ENCODE data around the gene FBXO15. TPM values are rescaled to one million over a fixed set of nuclear protein-coding genes. Genes with fewer than 3 reads are reported as not detected.

Gene FBXO15
- total RNA-seq, 1 donor from 2014 or later: 0.57 TPM

DNA sequence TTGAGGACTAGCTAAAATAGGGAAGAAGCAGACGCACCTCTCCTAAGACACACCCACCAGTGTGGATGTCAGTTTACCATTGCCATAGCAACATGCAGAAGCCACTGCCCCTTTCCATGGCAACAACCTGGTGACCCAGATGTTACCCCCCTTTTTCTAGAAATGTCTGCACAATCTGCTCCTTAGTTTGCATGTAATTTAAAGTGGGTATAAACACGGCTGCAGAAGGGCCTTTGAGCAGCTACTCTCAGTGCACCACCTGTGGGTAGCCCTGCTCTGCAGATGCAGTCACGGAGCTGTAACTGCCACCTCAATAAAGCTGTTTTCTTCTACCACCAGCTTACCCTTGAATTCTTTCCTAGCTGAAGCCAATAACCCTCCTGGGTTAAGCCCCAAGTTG is 87.1 kb downstream of the FBXO15 start:
- no peak overlapping the region for H3K4me3 Mint-ChIP-seq (ENCODE audit: unreplicated experiment)
- H3K36me3 Mint-ChIP-seq (ENCODE audit: low read depth): no peaks in the 10 kb centered on the region
- peaks cover 2% of the 10 kb centered on the region for H3K27me3 Mint-ChIP-seq (ENCODE audit: low read depth)
- DNase-seq (ENCODE audit: low spot score): no peak
- H3K9me3 Mint-ChIP-seq (ENCODE audit: low read depth): peaks cover 22% of the 10 kb centered on the region
- no peaks in the 10 kb centered on the region for H3K4me1 Mint-ChIP-seq (ENCODE audit: low read depth)
- H3K27ac Mint-ChIP-seq (ENCODE audit: unreplicated experiment): no peak overlapping the region
- TF ChIP-seq, protein P1, sequence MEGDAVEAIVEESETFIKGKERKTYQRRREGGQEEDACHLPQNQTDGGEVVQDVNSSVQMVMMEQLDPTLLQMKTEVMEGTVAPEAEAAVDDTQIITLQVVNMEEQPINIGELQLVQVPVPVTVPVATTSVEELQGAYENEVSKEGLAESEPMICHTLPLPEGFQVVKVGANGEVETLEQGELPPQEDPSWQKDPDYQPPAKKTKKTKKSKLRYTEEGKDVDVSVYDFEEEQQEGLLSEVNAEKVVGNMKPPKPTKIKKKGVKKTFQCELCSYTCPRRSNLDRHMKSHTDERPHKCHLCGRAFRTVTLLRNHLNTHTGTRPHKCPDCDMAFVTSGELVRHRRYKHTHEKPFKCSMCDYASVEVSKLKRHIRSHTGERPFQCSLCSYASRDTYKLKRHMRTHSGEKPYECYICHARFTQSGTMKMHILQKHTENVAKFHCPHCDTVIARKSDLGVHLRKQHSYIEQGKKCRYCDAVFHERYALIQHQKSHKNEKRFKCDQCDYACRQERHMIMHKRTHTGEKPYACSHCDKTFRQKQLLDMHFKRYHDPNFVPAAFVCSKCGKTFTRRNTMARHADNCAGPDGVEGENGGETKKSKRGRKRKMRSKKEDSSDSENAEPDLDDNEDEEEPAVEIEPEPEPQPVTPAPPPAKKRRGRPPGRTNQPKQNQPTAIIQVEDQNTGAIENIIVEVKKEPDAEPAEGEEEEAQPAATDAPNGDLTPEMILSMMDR (IDR thresholded peaks at IDR 0.05): no peak

DNA sequence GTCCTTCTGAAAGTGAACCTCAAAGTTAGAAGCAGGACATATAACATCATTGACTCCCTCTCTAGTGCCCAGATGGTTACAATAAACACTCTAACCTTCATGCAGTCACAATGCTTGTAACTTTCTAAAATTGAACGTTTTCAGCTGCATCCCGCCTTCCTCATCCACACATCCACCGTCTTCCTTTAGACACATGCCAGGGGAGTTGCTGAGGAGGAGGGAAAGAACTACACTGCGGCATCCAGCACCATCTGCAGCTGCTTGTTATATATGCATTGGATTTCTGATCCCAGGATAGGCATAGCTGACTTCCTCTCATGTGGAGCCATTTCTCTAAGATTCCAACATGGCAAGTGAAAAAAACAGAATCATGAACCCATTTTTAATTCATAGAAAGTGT is 96.8 kb downstream of the FBXO15 start:
- no peaks in the 10 kb centered on the region for H3K27me3 Mint-ChIP-seq (ENCODE audit: low read depth)
- H3K27ac Mint-ChIP-seq (ENCODE audit: unreplicated experiment): no peak overlapping the region
- H3K9me3 Mint-ChIP-seq (ENCODE audit: low read depth): peaks cover 11% of the 10 kb centered on the region
- H3K4me1 Mint-ChIP-seq (ENCODE audit: low read depth): no peaks in the 10 kb centered on the region
- TF ChIP-seq, protein P1 (IDR thresholded peaks at IDR 0.05): no peak
- H3K4me3 Mint-ChIP-seq (ENCODE audit: unreplicated experiment): no peak overlapping the region
- no peaks in the 10 kb centered on the region for H3K36me3 Mint-ChIP-seq (ENCODE audit: low read depth)
- no peak for DNase-seq (ENCODE audit: low spot score)

DNA sequence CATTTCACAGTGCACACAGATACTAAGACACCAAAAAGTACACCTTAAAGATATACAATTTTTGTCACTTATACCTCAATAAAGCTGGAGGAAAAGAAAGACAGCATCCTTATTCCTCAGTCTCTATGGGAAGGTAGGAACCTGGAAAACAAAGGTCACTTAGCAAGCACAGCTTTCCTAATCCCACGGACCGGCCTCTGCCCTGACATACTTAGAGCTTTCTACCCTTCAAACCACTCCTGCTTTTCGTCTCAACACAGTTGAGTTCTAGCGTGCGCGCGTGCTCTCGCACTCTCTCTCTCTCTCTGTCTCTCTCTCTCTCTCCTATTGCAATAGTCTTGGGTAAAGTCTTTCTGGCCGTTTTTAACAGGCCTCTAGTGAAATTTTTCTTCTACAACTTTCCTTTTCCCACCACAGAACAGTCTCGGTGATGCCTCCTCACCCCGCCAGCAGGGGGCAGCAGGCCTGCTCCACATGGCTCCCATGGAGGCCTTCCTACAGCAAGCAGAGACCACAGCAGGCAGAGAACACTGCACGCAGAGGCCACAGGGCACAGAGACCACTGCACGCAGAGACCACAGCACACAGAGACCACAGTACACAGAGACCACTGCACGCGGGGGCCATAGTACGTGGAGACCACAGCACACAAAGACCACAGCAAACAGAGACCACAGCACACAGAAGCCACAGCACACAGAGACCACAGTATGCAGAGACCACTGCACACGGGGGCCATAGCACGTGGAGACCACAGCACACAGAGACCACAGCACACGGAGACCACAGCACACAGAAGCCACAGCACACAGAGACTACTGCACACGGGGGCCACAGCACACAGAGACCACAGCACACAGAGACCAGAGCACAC is 106.9 kb downstream of the FBXO15 start:
- TF ChIP-seq, protein P1 (IDR thresholded peaks at IDR 0.05): peak; percentile 51
- Mint-ChIP-seq H3K27me3 (ENCODE audit: low read depth) (no peaks in the 10 kb centered on the region), H3K9me3 (ENCODE audit: low read depth) (no peaks in the 10 kb centered on the region), H3K27ac (ENCODE audit: unreplicated experiment) (no peak overlapping the region), H3K4me3 (ENCODE audit: unreplicated experiment) (no peak overlapping the region), H3K4me1 (ENCODE audit: low read depth) (no peaks in the 10 kb centered on the region), H3K36me3 (ENCODE audit: low read depth) (no peaks in the 10 kb centered on the region)
- no peak for DNase-seq (ENCODE audit: low spot score)

DNA sequence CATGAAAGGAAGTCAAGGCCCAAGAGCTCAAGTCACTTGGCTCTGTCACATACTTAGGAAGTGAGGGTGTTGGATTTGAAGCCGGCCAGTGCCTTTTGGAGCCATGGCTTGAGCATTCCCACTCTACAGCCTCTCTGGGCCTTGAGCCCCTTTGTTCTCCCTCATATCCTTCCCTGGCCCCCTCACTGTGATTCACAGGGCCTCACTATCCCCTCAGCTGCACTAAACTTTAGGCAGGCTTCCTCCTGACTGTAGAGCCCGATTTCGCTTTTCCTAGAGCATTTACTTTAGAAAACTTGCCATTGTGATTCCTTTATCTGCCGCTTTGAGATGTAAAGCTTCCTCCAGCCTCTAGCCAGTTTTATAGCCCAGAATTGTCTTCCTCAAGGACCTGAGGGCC is 107.6 kb downstream of the FBXO15 start:
- Mint-ChIP-seq H3K4me3 (ENCODE audit: unreplicated experiment) (no peak overlapping the region), H3K36me3 (ENCODE audit: low read depth) (no peaks in the 10 kb centered on the region), H3K4me1 (ENCODE audit: low read depth) (no peaks in the 10 kb centered on the region), H3K27ac (ENCODE audit: unreplicated experiment) (no peak overlapping the region), H3K27me3 (ENCODE audit: low read depth) (no peaks in the 10 kb centered on the region), H3K9me3 (ENCODE audit: low read depth) (peaks cover under 1% of the 10 kb centered on the region)
- DNase-seq (ENCODE audit: low spot score): no peak
- TF ChIP-seq, protein P1 (IDR thresholded peaks at IDR 0.05): no peak

DNA sequence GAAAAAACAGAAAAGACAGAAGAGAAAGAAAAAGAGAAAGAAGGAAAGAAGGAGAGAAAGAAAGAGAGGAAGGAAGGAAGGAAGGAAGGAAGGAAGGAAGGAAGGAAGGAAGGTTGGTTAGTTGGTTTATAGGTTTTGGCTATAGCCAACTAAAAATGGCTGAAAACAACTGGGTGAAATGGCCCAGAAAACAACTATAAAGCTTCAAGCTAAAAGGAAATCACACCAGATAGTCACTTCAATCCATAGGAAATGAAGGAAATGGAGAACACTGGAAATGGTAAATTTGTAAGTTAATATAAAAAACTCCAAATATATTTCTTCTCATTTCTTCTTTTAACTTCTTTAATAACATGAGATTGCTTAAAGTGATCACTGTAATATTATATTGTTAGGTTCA is 118.5 kb downstream of the FBXO15 start:
- Mint-ChIP-seq H3K4me1 (ENCODE audit: low read depth) (no peaks in the 10 kb centered on the region), H3K27me3 (ENCODE audit: low read depth) (peaks cover 9% of the 10 kb centered on the region), H3K36me3 (ENCODE audit: low read depth) (no peaks in the 10 kb centered on the region), H3K27ac (ENCODE audit: unreplicated experiment) (no peak overlapping the region), H3K4me3 (ENCODE audit: unreplicated experiment) (no peak overlapping the region), H3K9me3 (ENCODE audit: low read depth) (peaks cover 5% of the 10 kb centered on the region)
- TF ChIP-seq, protein P1 (IDR thresholded peaks at IDR 0.05): no peak
- no peak for DNase-seq (ENCODE audit: low spot score)

Other genes with a start within 250 kb of the FBXO15 start
- 22.7 to 39.7 TPM (median 23.8 TPM) in 3 replicates for gene TIMM21, start 689 bp upstream of the FBXO15 start, total RNA-seq
- gene CYB5A, start 144.1 kb upstream of the FBXO15 start, total RNA-seq: 29.9 to 30.7 TPM (median 30.1 TPM) in 3 replicates
- gene C18orf63, start 168.0 kb upstream of the FBXO15 start, total RNA-seq: not detected in 3 replicates